Parathyroid adenoma (tissue), 2 donors: Measurements from ENCODE around the gene CPT1A.

ENCODE experiments used
- H2AFZ ChIP-seq: fragments of 300-600 bp; sonication (generic); one replicate; pipeline ENCODE4 v1.7.0; 2017; ENCODE audit warnings: antibody characterized with exemption, mild to moderate bottlenecking
- H3K27ac ChIP-seq: fragments of 300-600 bp; sonication (generic); one replicate; pipeline ENCODE4 v1.7.0; 2017
- H3K27me3 ChIP-seq: fragments of 300-600 bp; sonication (generic); one replicate; pipeline ENCODE4 v1.7.0; 2017; ENCODE audit warnings: low read length; ENCODE audit not compliant: control insufficient read depth, insufficient read depth
- H3K36me3 ChIP-seq: fragments of 300-600 bp; sonication (generic); one replicate; pipeline ENCODE4 v1.7.0; 2017; ENCODE audit warnings: low read length; ENCODE audit not compliant: control insufficient read depth, insufficient read depth
- H3K4me1 ChIP-seq: fragments of 300-600 bp; sonication (generic); one replicate; pipeline ENCODE4 v1.7.0; 2017; ENCODE audit warnings: control low read depth
- H3K4me2 ChIP-seq: fragments of 300-600 bp; sonication (generic); one replicate; pipeline ENCODE4 v1.7.0; 2017; ENCODE audit warnings: low read length
- H3K4me3 ChIP-seq: fragments of 300-600 bp; sonication (generic); one replicate; pipeline ENCODE4 v1.7.0; 2017; ENCODE audit warnings: low read depth, low read length
- H3K79me2 ChIP-seq: fragments of 300-600 bp; sonication (generic); one replicate; pipeline ENCODE4 v1.7.0; 2017; ENCODE audit warnings: control low read depth
- H3K9ac ChIP-seq: fragments of 300-600 bp; sonication (generic); one replicate; pipeline ENCODE4 v1.7.0; 2017; ENCODE audit warnings: mild to moderate bottlenecking
- H3K9me3 ChIP-seq: fragments of 300-600 bp; sonication (generic); one replicate; pipeline ENCODE4 v1.7.0; 2017; ENCODE audit warnings: low read length; ENCODE audit not compliant: control insufficient read depth
- CTCF ChIP-seq: fragments of 300-600 bp; sonication (generic); IDR thresholded peaks from one replicate; pipeline ENCODE4 v1.7.0; 2017; ENCODE audit warnings: antibody characterized with exemption, mild to moderate bottlenecking
- donor health status: primary hyperparathyroidism.

CPT1A gene

GRCh38 chr11:68763926-68764657 is 77.6 kb downstream of the CPT1A start:
- no peak for TF ChIP-seq CTCF
- no peak overlapping the region for H3K9ac ChIP-seq
- no peak overlapping the region for H3K27ac ChIP-seq
- no peak overlapping the region for H2AFZ ChIP-seq
- H3K27me3 ChIP-seq = no peaks in the 10 kb centered on the region
- no peaks in the 10 kb centered on the region for H3K79me2 ChIP-seq
- no peak overlapping the region for H3K4me2 ChIP-seq
- H3K4me3 ChIP-seq = no peak overlapping the region
- H3K9me3 ChIP-seq = no peaks in the 10 kb centered on the region
- H3K36me3 ChIP-seq = no peaks in the 10 kb centered on the region
- H3K4me1 ChIP-seq = no peaks in the 10 kb centered on the region

GRCh38 chr11:68763181-68763721 is 78.5 kb downstream of the CPT1A start:
- no peak for TF ChIP-seq CTCF
- H3K79me2 ChIP-seq = no peaks in the 10 kb centered on the region
- H3K27me3 ChIP-seq = no peaks in the 10 kb centered on the region
- H3K27ac ChIP-seq = no peak overlapping the region
- H3K4me1 ChIP-seq = no peaks in the 10 kb centered on the region
- no peak overlapping the region for H3K4me2 ChIP-seq
- no peak overlapping the region for H3K9ac ChIP-seq
- no peaks in the 10 kb centered on the region for H3K36me3 ChIP-seq
- H2AFZ ChIP-seq = no peak overlapping the region
- H3K9me3 ChIP-seq = no peaks in the 10 kb centered on the region
- H3K4me3 ChIP-seq = no peak overlapping the region

GRCh38 chr11:68762481-68762880 is 79.2 kb downstream of the CPT1A start:
- no peaks in the 10 kb centered on the region for H3K79me2 ChIP-seq
- H3K27ac ChIP-seq = no peak overlapping the region

GRCh38 chr11:68761801-68762200 is 79.9 kb downstream of the CPT1A start:
- TF ChIP-seq CTCF = no peak
- Histone ChIP-seq H3K4me1 (no peaks in the 10 kb centered on the region), H3K4me3 (no peak overlapping the region), H3K9me3 (no peaks in the 10 kb centered on the region), H3K36me3 (no peaks in the 10 kb centered on the region), H3K27me3 (no peaks in the 10 kb centered on the region), H3K9ac (no peak overlapping the region), H3K79me2 (no peaks in the 10 kb centered on the region), H3K27ac (no peak overlapping the region), H3K4me2 (no peak overlapping the region), H2AFZ (no peak overlapping the region)

More at GRCh38 chr11:68762481-68762880, 79.2 kb downstream of the CPT1A start:
- Histone ChIP-seq H3K4me1 (no peaks in the 10 kb centered on the region), H2AFZ (no peak overlapping the region), H3K9me3 (no peaks in the 10 kb centered on the region), H3K9ac (no peak overlapping the region), H3K27me3 (no peaks in the 10 kb centered on the region), H3K4me2 (no peak overlapping the region), H3K4me3 (no peak overlapping the region), H3K36me3 (no peaks in the 10 kb centered on the region)
- no peak for TF ChIP-seq CTCF

GRCh38 chr11:68759991-68760390 is 81.7 kb downstream of the CPT1A start:
- H2AFZ ChIP-seq = no peak overlapping the region
- no peak overlapping the region for H3K27ac ChIP-seq
- H3K4me1 ChIP-seq = no peaks in the 10 kb centered on the region
- H3K9ac ChIP-seq = no peak overlapping the region
- no peaks in the 10 kb centered on the region for H3K36me3 ChIP-seq
- no peak overlapping the region for H3K4me2 ChIP-seq
- no peak for TF ChIP-seq CTCF
- H3K4me3 ChIP-seq = no peak overlapping the region
- no peaks in the 10 kb centered on the region for H3K9me3 ChIP-seq
- H3K79me2 ChIP-seq = no peaks in the 10 kb centered on the region
- no peaks in the 10 kb centered on the region for H3K27me3 ChIP-seq
